ENCODE data around the gene CTIF.

DNA sequence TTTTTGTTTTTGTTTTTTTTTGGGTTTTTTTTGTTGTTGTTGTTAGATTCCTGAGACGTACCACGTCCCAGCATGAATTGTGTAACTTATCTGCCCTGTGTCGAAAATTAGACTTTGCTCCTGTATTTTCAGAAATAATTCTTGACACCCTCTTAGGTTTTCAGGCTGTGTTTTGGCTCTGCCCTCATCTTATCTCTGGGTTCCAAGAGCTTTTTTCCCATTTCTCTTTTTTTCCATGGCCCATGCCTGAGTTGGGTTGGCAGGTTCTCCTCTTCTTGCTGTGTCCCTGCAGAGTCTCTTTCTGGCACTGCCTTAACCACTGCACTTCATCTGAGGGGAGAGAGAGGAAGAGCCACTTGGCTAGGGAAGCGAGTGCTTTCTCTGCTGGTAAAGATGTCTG, 42.4 kb downstream of the CTIF start:
- TF ChIP-seq CTCF (IDR thresholded peaks at IDR 0.05): no peak
- TF ChIP-seq POLR2A (IDR thresholded peaks at IDR 0.05): no peak
